ENCODE measurements around the gene GFRA4.

GFRA4 gene

DNA sequence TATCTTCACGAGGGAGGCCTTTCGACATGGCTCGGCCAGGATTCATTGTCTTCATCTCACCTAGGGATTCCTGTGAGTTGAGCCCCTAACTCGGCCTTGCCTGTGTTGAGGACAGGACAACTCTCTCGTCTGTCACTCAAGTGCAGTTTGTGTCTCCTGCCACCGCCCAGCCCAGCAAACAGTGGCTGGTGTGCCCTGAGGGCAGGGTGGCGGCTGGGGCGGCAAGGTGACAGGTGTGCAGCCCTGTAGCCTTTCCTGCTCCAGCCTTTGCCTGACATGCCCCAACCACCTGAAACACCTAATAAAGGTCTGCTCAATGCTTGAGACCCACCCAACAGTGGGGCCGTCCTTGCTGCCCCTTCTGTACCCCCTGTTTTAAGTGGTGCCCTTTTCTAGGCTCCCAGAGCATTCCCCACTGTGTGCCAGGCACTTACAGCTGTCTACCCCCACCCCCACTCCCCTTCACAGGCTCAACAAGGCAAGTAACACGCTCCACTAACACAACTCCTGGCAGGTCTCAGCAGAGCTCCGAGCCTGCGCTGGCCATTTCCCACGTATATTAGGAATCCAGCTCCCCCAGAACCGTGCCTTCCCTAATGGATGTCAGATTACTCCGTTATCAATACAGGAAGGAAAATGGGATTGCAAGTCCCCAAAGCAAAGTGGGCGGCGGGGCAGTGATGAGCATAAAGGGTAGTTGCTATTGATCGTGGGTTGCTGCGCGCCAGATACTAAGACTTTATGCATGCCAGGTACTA is 17.7 kb downstream of the GFRA4 start (continued):
- no peak for TF ChIP-seq ZSCAN23 (tag by site-specific recombination; IDR thresholded peaks at IDR 0.05)

- CTCF ChIA-PET = no interaction called here
- POLR2A ChIA-PET = no interaction called here
- H3K27ac ChIP-seq (ENCODE audit: extremely low read depth, low read depth, low read length) = no peak overlapping the region
- H3K4me1 ChIP-seq (ENCODE audit: control insufficient read depth, insufficient read depth, low read length) = peaks cover 7% of the 10 kb centered on the region
- no peaks in the 10 kb centered on the region for H3K9me3 ChIP-seq (ENCODE audit: control insufficient read depth, insufficient read depth, low read depth, low read length)
- H3K4me3 ChIP-seq (ENCODE audit: low read depth, low read length) = no peak overlapping the region
- H3K36me3 ChIP-seq (ENCODE audit: control insufficient read depth in 2 of 2, insufficient read depth in 1 of 2, low read length in 2 of 2) = no peaks in the 10 kb centered on the region
- TF ChIP-seq ZNF558 (tag by site-specific recombination; IDR thresholded peaks at IDR 0.05) = peak; percentile 97
- no peak for TF ChIP-seq ZNF350 (tag by site-specific recombination; IDR thresholded peaks at IDR 0.05)
These were observed 22.9 kb downstream of the GFRA4 start for GRCh38 chr20:3640259-3640658.

DNA sequence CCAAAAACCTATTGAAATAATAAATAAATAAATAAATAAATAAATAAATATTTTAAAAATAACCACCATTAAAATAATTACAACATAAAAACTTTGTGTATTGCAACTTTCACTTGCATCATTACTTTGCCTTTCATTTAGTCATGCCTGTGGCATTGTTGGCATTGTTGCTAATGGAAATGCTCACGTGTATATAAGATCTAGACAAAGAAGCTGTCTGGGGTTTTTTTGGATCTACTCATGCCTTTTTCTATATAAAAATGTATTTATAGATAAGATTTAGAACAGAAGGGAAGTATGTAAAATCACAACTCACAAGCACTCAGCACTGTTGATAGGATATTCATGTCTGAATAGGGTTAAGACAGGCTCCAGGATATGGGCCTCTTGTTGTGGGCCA is 27.9 kb downstream of the GFRA4 start:
- H3K36me3 ChIP-seq (ENCODE audit: control insufficient read depth in 2 of 2, insufficient read depth in 1 of 2, low read length in 2 of 2) = no peaks in the 10 kb centered on the region; a peak in 1 of 3 replicates
- POLR2A ChIA-PET = no interaction called here
- CTCF ChIA-PET = no interaction called here
- no peak overlapping the region for H3K4me3 ChIP-seq (ENCODE audit: low read depth, low read length)
- peaks cover 7% of the 10 kb centered on the region for H3K4me1 ChIP-seq (ENCODE audit: control insufficient read depth, insufficient read depth, low read length)
- H3K27ac ChIP-seq (ENCODE audit: extremely low read depth, low read depth, low read length) = no peak overlapping the region
- TF ChIP-seq SCRT1 (tag by site-specific recombination; IDR thresholded peaks at IDR 0.05; ENCODE audit: borderline replicate concordance) = no peak
- TF ChIP-seq ZFP3 (tag by site-specific recombination; IDR thresholded peaks at IDR 0.05; ENCODE audit: low read depth) = no peak
- TF ChIP-seq ZNF561 (tag by site-specific recombination; IDR thresholded peaks at IDR 0.05; ENCODE audit: borderline replicate concordance) = no peak
- TF ChIP-seq ZNF510 (tag by site-specific recombination; IDR thresholded peaks at IDR 0.05; ENCODE audit: insufficient replicate concordance) = no peak
- TF ChIP-seq, protein P1, sequence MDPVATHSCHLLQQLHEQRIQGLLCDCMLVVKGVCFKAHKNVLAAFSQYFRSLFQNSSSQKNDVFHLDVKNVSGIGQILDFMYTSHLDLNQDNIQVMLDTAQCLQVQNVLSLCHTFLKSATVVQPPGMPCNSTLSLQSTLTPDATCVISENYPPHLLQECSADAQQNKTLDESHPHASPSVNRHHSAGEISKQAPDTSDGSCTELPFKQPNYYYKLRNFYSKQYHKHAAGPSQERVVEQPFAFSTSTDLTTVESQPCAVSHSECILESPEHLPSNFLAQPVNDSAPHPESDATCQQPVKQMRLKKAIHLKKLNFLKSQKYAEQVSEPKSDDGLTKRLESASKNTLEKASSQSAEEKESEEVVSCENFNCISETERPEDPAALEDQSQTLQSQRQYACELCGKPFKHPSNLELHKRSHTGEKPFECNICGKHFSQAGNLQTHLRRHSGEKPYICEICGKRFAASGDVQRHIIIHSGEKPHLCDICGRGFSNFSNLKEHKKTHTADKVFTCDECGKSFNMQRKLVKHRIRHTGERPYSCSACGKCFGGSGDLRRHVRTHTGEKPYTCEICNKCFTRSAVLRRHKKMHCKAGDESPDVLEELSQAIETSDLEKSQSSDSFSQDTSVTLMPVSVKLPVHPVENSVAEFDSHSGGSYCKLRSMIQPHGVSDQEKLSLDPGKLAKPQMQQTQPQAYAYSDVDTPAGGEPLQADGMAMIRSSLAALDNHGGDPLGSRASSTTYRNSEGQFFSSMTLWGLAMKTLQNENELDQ (tag by site-specific recombination; IDR thresholded peaks at IDR 0.05; ENCODE audit: low read depth) = no peak
- TF ChIP-seq, protein P2, sequence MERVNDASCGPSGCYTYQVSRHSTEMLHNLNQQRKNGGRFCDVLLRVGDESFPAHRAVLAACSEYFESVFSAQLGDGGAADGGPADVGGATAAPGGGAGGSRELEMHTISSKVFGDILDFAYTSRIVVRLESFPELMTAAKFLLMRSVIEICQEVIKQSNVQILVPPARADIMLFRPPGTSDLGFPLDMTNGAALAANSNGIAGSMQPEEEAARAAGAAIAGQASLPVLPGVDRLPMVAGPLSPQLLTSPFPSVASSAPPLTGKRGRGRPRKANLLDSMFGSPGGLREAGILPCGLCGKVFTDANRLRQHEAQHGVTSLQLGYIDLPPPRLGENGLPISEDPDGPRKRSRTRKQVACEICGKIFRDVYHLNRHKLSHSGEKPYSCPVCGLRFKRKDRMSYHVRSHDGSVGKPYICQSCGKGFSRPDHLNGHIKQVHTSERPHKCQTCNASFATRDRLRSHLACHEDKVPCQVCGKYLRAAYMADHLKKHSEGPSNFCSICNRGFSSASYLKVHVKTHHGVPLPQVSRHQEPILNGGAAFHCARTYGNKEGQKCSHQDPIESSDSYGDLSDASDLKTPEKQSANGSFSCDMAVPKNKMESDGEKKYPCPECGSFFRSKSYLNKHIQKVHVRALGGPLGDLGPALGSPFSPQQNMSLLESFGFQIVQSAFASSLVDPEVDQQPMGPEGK (tag by site-specific recombination; IDR thresholded peaks at IDR 0.05) = no peak
- TF ChIP-seq SALL2 (tag by site-specific recombination; IDR thresholded peaks at IDR 0.05; ENCODE audit: borderline replicate concordance) = no peak
- TF ChIP-seq ZNF10 (tag by site-specific recombination; IDR thresholded peaks at IDR 0.05) = no peak
- TF ChIP-seq ZNF555 (tag by site-specific recombination; conservative IDR thresholded peaks at IDR 0.05) = no peak
- TF ChIP-seq, protein P3, sequence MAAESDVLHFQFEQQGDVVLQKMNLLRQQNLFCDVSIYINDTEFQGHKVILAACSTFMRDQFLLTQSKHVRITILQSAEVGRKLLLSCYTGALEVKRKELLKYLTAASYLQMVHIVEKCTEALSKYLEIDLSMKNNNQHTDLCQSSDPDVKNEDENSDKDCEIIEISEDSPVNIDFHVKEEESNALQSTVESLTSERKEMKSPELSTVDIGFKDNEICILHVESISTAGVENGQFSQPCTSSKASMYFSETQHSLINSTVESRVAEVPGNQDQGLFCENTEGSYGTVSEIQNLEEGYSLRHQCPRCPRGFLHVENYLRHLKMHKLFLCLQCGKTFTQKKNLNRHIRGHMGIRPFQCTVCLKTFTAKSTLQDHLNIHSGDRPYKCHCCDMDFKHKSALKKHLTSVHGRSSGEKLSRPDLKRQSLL (tag by site-specific recombination; IDR thresholded peaks at IDR 0.05) = no peak
- no peak for TF ChIP-seq BCL6B (tag by site-specific recombination; IDR thresholded peaks at IDR 0.05)
- TF ChIP-seq ZNF585B (tag by site-specific recombination; IDR thresholded peaks at IDR 0.05) = no peak
- no peaks in the 10 kb centered on the region for H3K9me3 ChIP-seq (ENCODE audit: control insufficient read depth, insufficient read depth, low read depth, low read length)
